GDM1 (cell line): ENCODE results near the gene LGR6.
"Not testable (repeated sequence)": the region's sequence is repeated elsewhere in the genome, so short reads cannot be mapped to it uniquely, and the experiment has no call there.

Source experiments
- DNase-seq: peaks from one replicate; lab custom pipeline; 2025; lab: John Stamatoyannopoulos, UW

Gene LGR6

GRCh38 chr1:202160377-202160940 is 33.1 kb upstream of the LGR6 start, which contains the start of gene PTPN7:
PTPN7 (minus strand) TSS chr1:202160602; CDS start chr1:202159402, 1,200 bp downstream.
- peak; percentile 78 for DNase-seq

DNA sequence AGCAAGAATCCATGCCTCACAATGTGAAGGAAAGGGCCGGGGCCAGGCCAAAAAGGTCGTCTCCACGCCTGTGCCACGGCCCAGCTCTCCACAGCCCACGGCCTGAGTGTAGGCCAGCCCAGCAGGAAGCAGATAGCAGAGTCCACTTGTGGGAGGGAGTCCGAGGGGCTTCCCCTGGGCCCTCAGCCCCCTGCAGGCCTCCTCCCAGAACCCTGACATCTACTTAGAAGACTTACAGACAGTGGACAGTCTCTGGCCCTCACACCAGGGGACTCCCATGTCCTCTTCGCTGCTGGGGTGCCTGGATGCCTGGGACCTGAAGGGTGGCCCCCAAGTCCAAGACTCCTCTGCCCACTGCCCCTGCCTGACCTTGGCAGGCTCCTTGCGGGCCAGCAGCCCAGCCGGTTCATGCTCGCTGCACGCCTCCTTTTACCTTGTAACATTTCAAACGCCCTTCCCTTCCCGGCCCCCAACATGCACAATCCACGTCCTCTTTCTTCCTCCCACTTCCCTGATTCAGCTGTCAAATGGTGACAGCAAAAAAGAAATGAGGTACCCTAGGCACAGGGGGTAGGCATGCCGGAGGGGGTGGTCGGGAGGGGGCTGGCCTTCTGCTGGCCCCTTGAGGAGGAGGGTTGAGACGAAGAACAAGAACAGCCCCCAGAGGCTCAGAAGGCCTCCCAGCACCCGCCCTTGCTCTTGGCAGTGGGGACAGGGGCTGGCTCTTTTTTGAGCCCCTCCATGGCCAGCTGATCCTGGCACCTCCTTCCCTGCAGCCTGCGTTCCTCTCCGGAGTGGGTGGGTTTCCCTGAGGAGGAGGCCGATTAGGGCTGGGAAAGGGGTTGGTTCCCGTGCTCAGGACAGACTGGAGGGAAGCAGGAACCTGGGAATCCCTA is 32.2 kb upstream of the LGR6 start:
- peak; percentile 46 for DNase-seq

DNA sequence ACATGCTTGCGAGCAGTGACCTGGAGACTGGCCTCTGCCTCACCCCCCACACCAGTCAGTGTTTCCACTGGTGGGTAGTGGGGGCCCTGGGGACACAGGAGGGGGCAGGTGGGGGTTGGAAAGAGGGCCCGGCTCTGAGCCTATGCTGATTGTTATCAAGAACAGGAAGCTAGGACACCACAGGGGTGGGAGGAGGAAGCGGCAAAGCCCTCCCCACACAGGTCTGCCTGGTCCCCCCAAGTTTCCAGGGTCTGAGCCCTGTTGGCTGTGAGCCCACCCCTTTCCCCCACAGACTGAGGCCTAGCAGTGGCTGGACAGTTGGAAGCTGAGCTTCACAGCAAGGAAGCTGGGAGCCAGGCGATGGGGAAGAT is 31.6 kb upstream of the LGR6 start:
- DNase-seq, result peak; percentile 53

GRCh38 chr1:202162418-202163280 is 30.9 kb upstream of the LGR6 start:
- DNase-seq, result peak; percentile 44

GRCh38 chr1:202163281-202164270 is 30.0 kb upstream of the LGR6 start:
- DNase-seq, result no peak

GRCh38 chr1:202164271-202165037 is 29.1 kb upstream of the LGR6 start:
- DNase-seq, result no peak

- DNase-seq, result no peak
These were observed 28.2 kb upstream of the LGR6 start for GRCh38 chr1:202165267-202165941.

- DNase-seq, result no peak
These were observed 27.4 kb upstream of the LGR6 start for GRCh38 chr1:202165942-202166843.

DNA sequence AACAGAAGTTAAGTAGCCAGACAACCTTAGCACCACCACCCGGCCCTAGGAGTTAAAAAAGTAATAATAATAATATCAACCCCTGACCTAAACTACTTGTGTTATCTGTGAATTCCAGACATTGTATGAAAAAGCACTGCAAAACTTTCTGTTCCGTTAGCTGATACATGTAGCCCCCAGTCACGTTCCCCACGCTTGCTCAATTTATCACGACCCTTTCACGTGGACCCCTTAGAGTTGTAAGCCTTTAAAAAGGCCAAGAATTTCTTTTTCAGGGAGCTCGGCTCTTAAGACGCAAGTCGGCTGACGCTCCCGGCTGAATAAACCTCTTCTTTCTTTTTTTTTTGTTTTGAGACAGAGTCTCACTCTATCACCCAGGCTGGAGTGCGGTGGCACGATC is 26.5 kb upstream of the LGR6 start:
- DNase-seq, result not testable (repeated sequence)

DNA sequence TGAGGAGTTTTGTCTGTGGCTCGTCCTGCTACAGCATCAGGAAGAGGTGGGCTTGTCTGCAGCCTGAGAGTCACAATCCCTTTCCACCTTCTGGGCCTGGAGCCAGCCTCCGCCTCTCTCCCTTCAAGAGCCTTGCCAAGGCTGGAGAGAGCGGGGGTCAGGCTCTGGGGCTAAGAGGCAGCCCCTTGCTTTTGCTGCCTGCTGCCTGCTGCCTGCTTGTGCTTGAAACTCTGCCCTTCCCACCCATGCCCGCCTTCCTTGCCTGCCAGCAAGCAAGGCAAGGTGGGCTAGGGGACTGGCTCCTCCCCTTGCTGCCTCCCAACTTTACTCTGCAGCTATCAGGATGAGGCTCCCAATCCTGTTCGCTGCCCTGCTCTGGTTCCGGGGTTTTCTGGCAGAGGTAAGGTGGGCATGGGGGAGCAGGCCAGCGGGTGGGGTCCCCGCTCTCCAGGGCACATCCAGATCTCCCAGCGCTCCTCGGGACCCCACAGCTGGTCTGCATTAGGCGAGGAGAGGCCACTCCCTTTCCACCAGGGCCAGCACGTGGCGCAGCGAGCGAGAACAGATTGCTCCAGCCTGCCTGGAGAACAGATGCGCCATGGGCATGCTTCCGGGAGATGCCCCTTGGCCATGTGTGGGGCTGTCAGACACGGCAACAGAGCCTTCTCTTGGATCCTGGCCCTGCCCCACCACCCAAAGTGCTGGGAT is 25.7 kb upstream of the LGR6 start:
- DNase-seq, result no peak

GRCh38 chr1:202168861-202169260 is 24.7 kb upstream of the LGR6 start:
- no peak for DNase-seq

DNA sequence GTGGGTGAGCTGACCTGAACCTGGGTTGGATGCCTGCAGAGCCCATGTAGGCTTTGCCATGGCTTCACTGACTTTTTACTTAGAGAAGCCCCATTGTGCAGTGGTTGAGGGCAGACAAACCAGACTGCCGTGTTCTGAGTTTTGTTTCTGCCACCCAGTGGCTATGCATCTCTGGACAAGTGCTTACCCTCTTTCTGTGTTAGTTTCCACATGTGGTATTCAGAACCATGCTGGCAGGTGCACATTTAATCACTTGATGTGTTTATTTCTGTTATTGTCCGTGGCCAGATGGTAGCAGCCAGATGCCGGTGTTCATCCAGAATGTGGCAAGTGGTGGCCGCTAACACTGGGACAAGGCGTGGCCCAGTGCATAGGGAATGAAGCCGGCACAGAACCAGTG is 22.9 kb upstream of the LGR6 start:
- no peak for DNase-seq

- no peak for DNase-seq
These were observed 22.1 kb upstream of the LGR6 start for GRCh38 chr1:202171292-202172014.

GRCh38 chr1:202172015-202172355 is 21.6 kb upstream of the LGR6 start:
- DNase-seq, result no peak

GRCh38 chr1:202173993-202174392 is 19.6 kb upstream of the LGR6 start:
- DNase-seq, result no peak

DNA sequence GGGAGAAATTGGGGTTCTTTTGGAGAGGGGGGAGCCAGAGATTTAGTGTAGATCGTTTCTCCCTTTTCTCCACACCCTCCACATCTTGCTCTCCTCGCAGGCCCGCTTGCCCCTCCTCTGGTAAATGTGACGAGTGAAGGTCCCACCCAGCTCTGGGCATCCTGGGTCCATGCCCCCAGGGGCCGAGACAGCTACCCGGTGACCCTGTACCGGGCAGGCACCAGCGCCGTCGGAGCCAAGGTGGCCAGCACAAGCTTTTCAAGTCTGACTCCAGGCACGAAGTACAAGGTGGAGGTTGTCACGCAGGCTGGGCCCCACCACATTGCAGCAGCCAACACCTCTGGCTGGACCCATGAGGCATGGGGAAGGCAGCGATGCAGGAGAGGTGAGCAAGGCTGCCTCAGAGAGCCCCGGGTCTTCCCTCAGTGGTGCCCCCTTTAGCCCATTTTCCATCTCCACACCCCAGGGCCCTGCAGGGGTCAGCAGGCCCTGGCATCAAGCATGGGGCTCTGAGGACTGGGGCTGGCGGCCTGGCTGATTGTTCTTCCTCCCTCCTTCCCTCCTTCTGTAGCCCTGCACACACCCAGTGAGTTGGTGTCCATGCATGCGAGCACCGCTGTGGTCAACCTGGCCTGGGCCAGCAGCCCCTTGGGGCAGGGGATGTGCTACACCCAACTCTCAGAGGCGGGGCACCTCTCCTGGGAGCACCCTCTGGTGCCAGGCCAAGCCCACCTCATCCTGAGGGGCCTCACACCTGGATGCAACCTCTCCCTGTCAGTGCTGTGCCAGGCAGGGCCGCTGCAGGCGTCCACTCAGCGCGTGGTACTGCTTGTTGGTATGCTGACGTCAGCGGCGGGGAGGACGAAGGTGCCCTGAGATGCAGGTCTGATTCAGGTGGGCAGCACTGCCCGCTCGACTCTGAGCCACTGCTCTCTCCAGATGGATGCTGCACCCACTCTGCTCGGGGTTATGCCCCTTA is 16.4 kb upstream of the LGR6 start:
- no peak for DNase-seq
